NCI-H1436 treated with DMSO at 0.1 percent for 48 hours (cell line): ENCODE data around the gene SPOPL.

Experiments used
- DNase-seq: peaks from one replicate; lab custom pipeline; 2025; lab: John Stamatoyannopoulos, UW

Gene SPOPL

GRCh38 chr2:138601458-138602165 is 100.0 kb downstream of the SPOPL start:
- no peak for DNase-seq

GRCh38 chr2:138602166-138602460 is 100.5 kb downstream of the SPOPL start:
- DNase-seq, result no peak

GRCh38 chr2:138607746-138608145 is 106.2 kb downstream of the SPOPL start:
- DNase-seq, result no peak

- no peak for DNase-seq
These were observed 107.9 kb downstream of the SPOPL start for GRCh38 chr2:138609446-138609845.

GRCh38 chr2:138610201-138610953 is 108.8 kb downstream of the SPOPL start:
- no peak for DNase-seq

- DNase-seq, result no peak
These were observed 113.7 kb downstream of the SPOPL start for GRCh38 chr2:138615257-138615656.

- no peak for DNase-seq
These were observed 115.5 kb downstream of the SPOPL start for GRCh38 chr2:138617026-138617425.

- DNase-seq, result no peak
These were observed 117.4 kb downstream of the SPOPL start for GRCh38 chr2:138618971-138619370.

GRCh38 chr2:138620431-138620830 is 118.9 kb downstream of the SPOPL start:
- DNase-seq, result no peak

GRCh38 chr2:138621139-138621538 is 119.6 kb downstream of the SPOPL start:
- DNase-seq, result no peak

- no peak for DNase-seq
These were observed 121.0 kb downstream of the SPOPL start for GRCh38 chr2:138622613-138623012.
